Measurements from ENCODE around the gene SPAG6. TPM values are rescaled to one million over a fixed set of nuclear protein-coding genes. Genes with fewer than 3 reads are reported as not detected.

Gene SPAG6
- total RNA-seq, 4 donors from 2014 or later = not detected

- peaks cover 8 to 20% (median 10%) of the 10 kb centered on the region in 3 donors for H3K4me1 ChIP-seq
- TF ChIP-seq CTCF (IDR thresholded peaks at IDR 0.05) (no peak), POLR2AphosphoS5 (IDR thresholded peaks at IDR 0.05) (no peak), EP300 (IDR thresholded peaks at IDR 0.05) (no peak), POLR2A (IDR thresholded peaks at IDR 0.05) (no peak)
- no peaks in the 10 kb centered on the region for H3K36me3 ChIP-seq
- 71 to 75% methylated on average over 6 to 8 of the region's 8 CpGs for WGBS, 2 donors (ENCODE audit: low coverage in 1 of 2)
- H3K9me3 ChIP-seq = no peaks in the 10 kb centered on the region
- no peaks in the 10 kb centered on the region for H3K27me3 ChIP-seq
- no peak for ATAC-seq
- H3K27ac ChIP-seq = no peak overlapping the region
- no peak overlapping the region for H3K4me3 ChIP-seq
Observed at GRCh38 chr10:22429981-22430421, 84.7 kb downstream of the SPAG6 start.

- Histone ChIP-seq H3K4me1 (peaks cover 0 to 19% (median 5%) of the 10 kb centered on the region in 3 donors), H3K27ac (no peak overlapping the region), H3K9me3 (no peaks in the 10 kb centered on the region), H3K27me3 (no peaks in the 10 kb centered on the region), H3K36me3 (no peaks in the 10 kb centered on the region), H3K4me3 (no peak overlapping the region)
- peak; percentile 24 for ATAC-seq
- TF ChIP-seq POLR2AphosphoS5 (IDR thresholded peaks at IDR 0.05) (peak; percentile 24), CTCF (IDR thresholded peaks at IDR 0.05) (no peak)
- 8 to 24% methylated on average over 2 of the region's 2 CpGs for WGBS, 2 donors (ENCODE audit: low coverage in 1 of 2)
Observed at GRCh38 chr10:22433875-22434274, 88.6 kb downstream of the SPAG6 start.

- Histone ChIP-seq H3K4me3 (no peak overlapping the region), H3K9me3 (no peaks in the 10 kb centered on the region), H3K4me1 (peaks cover 0 to 21% (median 5%) of the 10 kb centered on the region in 3 donors), H3K36me3 (no peaks in the 10 kb centered on the region), H3K27ac (no peak overlapping the region), H3K27me3 (no peaks in the 10 kb centered on the region)
- no peak for TF ChIP-seq CTCF (IDR thresholded peaks at IDR 0.05)
- no peak for TF ChIP-seq EP300 (IDR thresholded peaks at IDR 0.05)
- TF ChIP-seq POLR2A (IDR thresholded peaks at IDR 0.05) = no peak
- no peak for TF ChIP-seq POLR2AphosphoS5 (IDR thresholded peaks at IDR 0.05)
- no peak for ATAC-seq
- 72 to 100% methylated on average over 2 of the region's 2 CpGs for WGBS, 2 donors (ENCODE audit: low coverage in 1 of 2)
Observed at GRCh38 chr10:22434521-22434920, 89.2 kb downstream of the SPAG6 start.

- Histone ChIP-seq H3K4me1 (peaks cover 0 to 21% (median 5%) of the 10 kb centered on the region in 3 donors), H3K4me3 (no peak overlapping the region), H3K9me3 (no peaks in the 10 kb centered on the region), H3K27ac (peak overlapping the region in 3 of 4 donors; percentile 14 to 96 (median 95)), H3K27me3 (no peaks in the 10 kb centered on the region), H3K36me3 (no peaks in the 10 kb centered on the region)
- WGBS, 2 donors (ENCODE audit: low coverage in 1 of 2) = 82 to 100% methylated on average over 1 to 6 of the region's 10 CpGs
- no peak for ATAC-seq
- no peak for TF ChIP-seq POLR2AphosphoS5 (IDR thresholded peaks at IDR 0.05)
- no peak for TF ChIP-seq EP300 (IDR thresholded peaks at IDR 0.05)
- no peak for TF ChIP-seq POLR2A (IDR thresholded peaks at IDR 0.05)
- TF ChIP-seq CTCF (IDR thresholded peaks at IDR 0.05) = no peak
Observed at GRCh38 chr10:22435650-22436049, 90.4 kb downstream of the SPAG6 start.

- Histone ChIP-seq H3K9me3 (no peaks in the 10 kb centered on the region), H3K27ac (peak overlapping the region; percentile 84 to 97 (median 96)), H3K27me3 (no peaks in the 10 kb centered on the region), H3K4me3 (peak overlapping the region; percentile 58 to 80), H3K36me3 (no peaks in the 10 kb centered on the region), H3K4me1 (peaks cover 0 to 21% (median 5%) of the 10 kb centered on the region in 3 donors)
- peak; percentile 22 for ATAC-seq
- no peak for TF ChIP-seq POLR2AphosphoS5 (IDR thresholded peaks at IDR 0.05)
- no peak for TF ChIP-seq POLR2A (IDR thresholded peaks at IDR 0.05)
- no peak for TF ChIP-seq EP300 (IDR thresholded peaks at IDR 0.05)
- no peak for TF ChIP-seq CTCF (IDR thresholded peaks at IDR 0.05)
- WGBS, 2 donors (ENCODE audit: low coverage in 1 of 2) = no CpG with 5 or more reads among the region's 35 CpGs
Observed at GRCh38 chr10:22436526-22436892, 91.2 kb downstream of the SPAG6 start.
